HG03039 (cell line): ENCODE measurements around the gene SHMT1.
"Not testable (repeated sequence)": the region's sequence is repeated elsewhere in the genome, so short reads cannot be mapped to it uniquely, and the experiment has no call there.

Experiments
- ATAC-seq: cut with Tn5 transposase; IDR thresholded peaks from one replicate; pipeline ENCODE4 v1.9.1; 2021; ENCODE audit warnings: mild to moderate bottlenecking, moderate library complexity; ENCODE audit not compliant: unreplicated experiment

Gene SHMT1

GRCh38 chr17:18326572-18326971 is 36.8 kb downstream of the SHMT1 start:
- ATAC-seq, result no peak

GRCh38 chr17:18326039-18326438 is 37.3 kb downstream of the SHMT1 start:
- no peak for ATAC-seq

GRCh38 chr17:18324140-18325050 is 39.0 kb downstream of the SHMT1 start:
- ATAC-seq, result no peak

- no peak for ATAC-seq
Measured at GRCh38 chr17:18323507-18324139, 39.7 kb downstream of the SHMT1 start.

GRCh38 chr17:18323007-18323406 is 40.3 kb downstream of the SHMT1 start:
- ATAC-seq, result no peak

- ATAC-seq, result no peak
Measured at GRCh38 chr17:18322522-18322921, 40.8 kb downstream of the SHMT1 start.

- ATAC-seq, result no peak
Measured at GRCh38 chr17:18321309-18321708, 42.0 kb downstream of the SHMT1 start.

GRCh38 chr17:18320301-18320700 is 43.0 kb downstream of the SHMT1 start:
- ATAC-seq, result no peak

- ATAC-seq, result no peak
Measured at GRCh38 chr17:18319604-18320256, 43.6 kb downstream of the SHMT1 start.

GRCh38 chr17:18318771-18319450 is 44.4 kb downstream of the SHMT1 start:
- no peak for ATAC-seq

GRCh38 chr17:18318117-18318516 is 45.2 kb downstream of the SHMT1 start:
- ATAC-seq, result no peak

GRCh38 chr17:18315961-18316360 is 47.4 kb downstream of the SHMT1 start:
- ATAC-seq, result no peak

- ATAC-seq, result no peak
Measured at GRCh38 chr17:18315562-18315922, 47.8 kb downstream of the SHMT1 start.

GRCh38 chr17:18314731-18315561 is 48.4 kb downstream of the SHMT1 start, which contains the start of the genes SMCR8 and TOP3A:
Gene SMCR8 (plus strand): TSS chr17:18315293. CDS start chr17:18315790, 497 bp downstream.
Gene TOP3A (minus strand): TSS chr17:18314994. CDS start chr17:18314778, 216 bp downstream.
- peak; percentile 85 for ATAC-seq

GRCh38 chr17:18314059-18314730 is 49.2 kb downstream of the SHMT1 start:
- ATAC-seq, result no peak

GRCh38 chr17:18309202-18309601 is 54.1 kb downstream of the SHMT1 start:
- no peak for ATAC-seq

GRCh38 chr17:18303206-18303605 is 60.1 kb downstream of the SHMT1 start:
- ATAC-seq, result not testable (repeated sequence)

GRCh38 chr17:18300725-18301480 is 62.4 kb downstream of the SHMT1 start:
- no peak for ATAC-seq

GRCh38 chr17:18298061-18298460 is 65.3 kb downstream of the SHMT1 start:
- not testable (repeated sequence) for ATAC-seq
